Neural cell (in vitro differentiated cells): ENCODE data around the gene CLEC2B.

ENCODE experiments used
- CTCF ChIP-seq: fragments of 450-650 bp; IDR thresholded peaks from 2 replicates; pipeline ENCODE4 v1.5.1; 2014; ENCODE audit warnings: antibody characterized with exemption, mild to moderate bottlenecking, moderate library complexity; ENCODE audit not compliant: poor library complexity, severe bottlenecking
- EP300 ChIP-seq: fragments of 450-650 bp; conservative IDR thresholded peaks from 2 replicates; pipeline ENCODE4 v1.6.1; 2014; ENCODE audit warnings: antibody characterized with exemption, mild to moderate bottlenecking, moderate library complexity; ENCODE audit not compliant: poor library complexity, severe bottlenecking
- EZH2 ChIP-seq: fragments of 200-600, 300-800 bp; shearing (Covaris generic), sonication (generic); IDR thresholded peaks from 2 replicates; pipeline ENCODE4 v1.6.1; 2014; ENCODE audit warnings: antibody characterized with exemption, low read length, borderline replicate concordance, mild to moderate bottlenecking; ENCODE audit not compliant: insufficient read depth, poor library complexity, severe bottlenecking
- MXI1 ChIP-seq: fragments of 450-650 bp; conservative IDR thresholded peaks from 2 replicates; pipeline ENCODE4 v1.6.1; 2014; ENCODE audit warnings: antibody characterized with exemption, mild to moderate bottlenecking; ENCODE audit not compliant: poor library complexity, severe bottlenecking
- POLR2AphosphoS5 ChIP-seq: IDR thresholded peaks from 2 replicates; pipeline ENCODE4 v1.6.1; 2012
- SMC3 ChIP-seq: fragments of 450-650 bp; conservative IDR thresholded peaks from 2 replicates; pipeline ENCODE4 v1.6.1; 2014; ENCODE audit warnings: antibody characterized with exemption, mild to moderate bottlenecking, moderate library complexity; ENCODE audit not compliant: poor library complexity
- TAF1 ChIP-seq: IDR thresholded peaks from 2 replicates; pipeline ENCODE4 v1.6.1; 2012; ENCODE audit warnings: low read depth

GRCh38 chr12:9820281-9820930 is 48.7 kb downstream of the CLEC2B start:
- TF ChIP-seq CTCF (no peak), SMC3 (no peak), POLR2AphosphoS5 (no peak), TAF1 (no peak), EP300 (no peak), MXI1 (no peak), EZH2 (no peak)
